Central memory CD4-positive, alpha-beta T cell (primary cell): ENCODE data around the gene POLE2.
"Not testable (repeated sequence)": the region's sequence is repeated elsewhere in the genome, so short reads cannot be mapped to it uniquely, and the experiment has no call there.

Experiments
- DNase-seq: peaks from one replicate; pipeline ENCODE4 v3.0.0; 2022

POLE2 gene

DNA sequence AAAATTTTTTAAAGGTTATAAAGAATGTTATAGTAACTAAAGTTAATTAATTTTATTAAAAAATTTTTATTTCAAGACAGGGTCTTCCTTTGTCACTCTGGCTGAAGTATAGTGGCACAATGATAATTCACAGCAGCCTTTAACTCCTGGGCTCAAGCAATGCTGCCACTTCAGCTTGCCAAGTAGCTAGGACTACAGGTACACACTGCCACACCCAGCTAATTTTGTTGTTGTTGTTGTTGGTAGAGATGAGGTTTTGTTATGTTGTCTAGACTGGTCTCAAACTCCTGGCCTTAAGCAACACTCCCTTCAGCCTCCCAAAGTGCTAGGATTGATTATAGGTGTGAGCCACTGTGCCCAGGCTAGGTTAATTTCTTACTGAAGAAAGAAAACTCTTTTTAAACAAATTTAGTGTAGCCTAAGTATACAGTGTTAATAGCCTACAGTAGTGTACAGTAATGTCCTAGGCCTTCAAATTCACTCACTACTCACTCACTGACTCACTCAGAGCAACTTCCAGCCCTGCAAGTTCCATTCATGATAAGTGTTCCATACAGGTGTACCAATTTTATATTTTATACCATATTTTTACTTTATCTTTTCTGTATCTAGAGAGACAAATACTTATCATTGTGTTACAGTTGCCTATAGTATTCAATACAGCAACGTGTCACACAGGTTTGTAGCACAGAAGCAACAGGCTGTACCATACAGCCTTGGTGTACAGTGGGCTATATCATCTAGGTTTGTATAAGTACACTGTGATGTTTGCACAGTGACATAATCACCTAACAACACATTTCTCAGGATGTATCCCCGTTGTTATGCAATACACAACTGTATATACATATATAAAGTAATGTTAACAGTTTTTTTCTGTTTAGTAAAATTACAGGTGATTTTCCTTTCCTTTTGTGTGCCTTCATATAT is 28.2 kb downstream of the POLE2 start:
- no peak for DNase-seq

DNA sequence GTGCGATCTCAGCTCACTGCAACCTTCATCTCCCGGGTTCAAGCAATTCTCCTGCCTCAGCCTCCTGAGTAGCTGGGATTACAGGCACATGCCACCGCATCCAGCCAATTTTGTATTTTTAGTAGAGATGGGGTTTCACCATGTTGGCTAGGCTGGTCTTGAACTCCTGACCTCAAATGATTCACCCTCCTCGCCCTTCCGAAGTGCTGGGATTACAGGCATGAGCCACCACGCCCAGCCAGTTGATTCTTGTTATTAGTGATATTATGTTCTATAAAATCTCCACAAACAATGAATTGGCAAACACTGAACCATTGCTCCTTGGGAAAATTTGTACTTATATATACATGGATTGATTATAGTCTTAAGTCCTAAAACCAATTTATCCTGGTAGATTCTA is 30.5 kb downstream of the POLE2 start:
- not testable (repeated sequence) for DNase-seq

DNA sequence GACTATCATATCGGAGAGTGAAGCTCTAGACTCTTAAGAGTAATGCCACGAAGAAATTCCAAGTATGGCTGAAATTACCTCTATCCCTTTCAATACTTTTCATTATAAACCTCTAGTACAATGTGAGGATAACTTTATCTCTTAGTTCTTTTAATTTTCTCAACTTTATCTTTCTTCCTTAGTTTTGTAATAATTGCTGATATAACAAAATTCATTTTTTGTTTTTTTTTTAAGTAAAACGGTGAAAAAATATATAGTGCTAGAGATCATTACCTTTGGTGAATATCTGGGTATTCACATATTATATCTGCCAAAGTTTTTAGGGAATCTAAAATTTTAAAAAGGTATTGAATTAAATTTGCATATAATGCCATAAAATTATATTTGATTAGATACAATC is 33.5 kb downstream of the POLE2 start:
- DNase-seq, result no peak

DNA sequence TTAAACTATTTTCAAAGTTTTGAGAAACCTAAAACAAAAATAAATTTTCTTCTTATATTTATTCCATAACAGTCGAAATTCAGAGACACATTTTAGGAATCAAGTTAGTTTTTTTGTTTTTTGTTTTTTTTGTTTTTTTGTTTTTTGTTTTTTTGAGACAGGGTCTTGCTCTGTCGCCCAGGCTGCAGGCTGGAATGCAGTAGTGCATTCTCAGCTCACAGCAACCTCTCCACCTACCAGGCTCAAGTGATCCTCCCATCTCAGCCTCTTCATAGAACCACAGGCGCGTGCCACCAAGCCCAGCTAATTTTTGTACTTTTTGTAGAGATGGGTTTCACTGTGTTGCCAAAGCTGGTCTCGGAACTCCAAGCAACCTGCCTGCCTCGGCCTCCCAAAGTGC is 34.5 kb downstream of the POLE2 start:
- DNase-seq, result no peak

DNA sequence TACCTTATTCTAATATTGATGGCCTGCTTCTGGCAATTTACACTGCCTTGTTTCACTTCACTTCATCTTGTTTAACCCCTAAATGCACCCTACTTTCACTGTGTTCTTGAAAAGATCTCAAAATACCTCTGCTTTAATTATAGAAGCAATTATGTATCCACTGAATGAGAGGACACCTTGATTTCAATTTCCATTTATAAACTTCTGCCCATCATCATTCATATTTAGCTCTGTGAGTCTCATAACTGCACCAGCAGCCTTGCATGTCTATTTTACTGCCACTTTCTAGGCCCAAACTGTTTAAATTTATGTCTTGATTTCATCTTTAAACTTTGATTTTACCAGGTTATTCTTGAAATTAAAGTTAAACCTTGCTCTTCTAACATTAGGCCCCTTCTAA is 45.9 kb downstream of the POLE2 start:
- DNase-seq, result no peak

DNA sequence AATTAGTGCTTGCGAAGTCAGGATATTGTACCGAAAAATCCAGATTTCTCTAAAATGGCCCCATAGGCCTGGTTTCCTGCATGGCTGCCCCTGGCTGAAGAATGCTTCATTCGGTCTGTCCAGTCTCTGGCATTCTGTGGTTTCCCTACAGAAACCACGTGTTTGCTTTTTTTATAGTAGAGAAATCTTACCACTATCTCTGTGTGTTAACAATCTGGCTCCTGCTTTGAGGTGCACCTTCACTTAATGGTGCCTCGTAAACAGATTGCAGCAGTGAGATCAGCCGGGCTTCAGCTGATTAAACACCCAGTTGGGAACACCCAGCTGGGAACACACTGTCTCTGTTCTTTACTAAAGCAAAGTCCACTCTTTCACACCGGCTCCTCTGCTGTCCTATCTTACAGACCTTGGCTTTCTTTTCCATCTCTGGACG is 46.3 kb downstream of the POLE2 start:
- no peak for DNase-seq

DNA sequence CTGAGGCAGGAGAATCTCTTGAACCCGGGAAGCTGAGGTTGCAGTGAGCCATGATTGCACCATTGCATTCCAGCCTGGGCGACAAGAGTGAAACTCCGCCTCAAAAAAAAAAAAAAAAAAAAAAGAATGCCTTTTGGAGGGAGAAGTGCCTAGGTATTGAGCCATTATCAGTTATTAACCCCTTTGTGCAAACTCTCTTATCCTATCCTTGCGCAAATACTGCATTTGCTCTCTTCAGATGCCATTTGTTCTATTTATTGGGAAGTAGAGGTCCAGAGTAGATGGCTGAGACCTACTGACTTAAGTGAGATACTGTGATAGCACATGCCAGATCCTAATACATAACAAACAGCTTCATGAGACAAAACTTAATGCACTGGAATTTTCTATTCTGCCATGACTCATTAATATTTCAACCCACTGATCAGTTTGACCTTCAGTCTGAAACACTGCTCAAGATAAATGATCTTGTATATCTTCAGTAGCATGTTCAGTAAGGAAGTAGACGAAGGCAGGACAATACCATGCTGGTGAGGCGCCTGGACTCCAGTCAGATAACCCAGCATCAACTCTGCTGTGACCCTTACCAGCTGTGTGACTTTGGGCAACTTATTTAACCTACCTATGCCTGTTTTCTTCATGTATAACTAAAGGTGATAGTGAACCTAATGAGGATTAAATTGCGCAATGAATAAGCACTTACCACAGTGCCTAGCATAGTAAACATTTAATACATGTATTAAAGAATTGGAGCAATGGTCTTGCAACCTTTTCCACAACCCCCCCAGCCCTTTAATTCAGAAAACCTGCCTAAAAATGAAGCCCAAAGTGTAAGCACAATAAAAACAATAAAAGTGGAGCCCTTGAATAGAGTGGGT is 47.2 kb downstream of the POLE2 start:
- DNase-seq, result no peak

DNA sequence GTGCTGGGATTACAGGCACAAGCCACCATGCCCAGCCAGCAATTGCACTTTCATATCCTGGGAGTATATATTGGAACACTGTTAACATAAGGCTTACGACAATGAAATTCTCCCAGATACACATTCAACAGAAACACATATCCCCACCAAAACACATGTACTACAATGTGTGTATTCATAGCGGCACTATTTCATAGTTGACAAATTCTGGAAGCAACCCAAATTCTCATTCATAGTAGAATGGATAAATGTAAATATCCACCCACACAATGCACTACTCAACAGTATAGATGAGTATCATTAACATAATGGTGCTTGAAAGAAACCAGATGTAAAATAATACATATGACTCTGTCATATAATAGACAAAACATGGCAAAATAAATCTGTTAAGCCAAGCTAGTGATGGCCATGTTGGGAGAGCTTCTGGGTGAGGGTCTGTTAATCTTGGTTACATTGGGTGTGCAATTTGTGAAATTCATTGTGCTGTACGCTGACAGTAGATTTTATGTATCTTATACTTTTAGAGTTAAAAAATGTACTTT is 50.4 kb downstream of the POLE2 start:
- no peak for DNase-seq

DNA sequence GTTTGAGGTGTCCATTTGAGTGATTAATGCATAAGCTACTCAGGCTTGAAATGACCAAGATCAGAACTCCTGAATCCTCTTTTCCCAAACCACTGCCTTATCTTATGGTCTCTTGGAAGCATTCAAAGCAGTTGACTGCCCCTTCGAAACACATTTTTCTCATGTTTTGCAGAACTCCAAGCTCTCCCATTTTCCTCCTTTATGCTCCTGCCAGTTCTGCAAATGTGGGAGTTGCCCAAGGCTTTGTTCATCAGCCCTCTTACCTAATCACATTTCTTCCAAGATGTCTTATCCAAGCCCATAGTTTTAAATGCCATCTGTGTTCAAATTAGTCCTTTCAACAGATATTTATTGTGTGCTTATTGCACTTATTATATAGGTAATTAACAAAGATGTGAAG is 51.1 kb downstream of the POLE2 start:
- no peak for DNase-seq

DNA sequence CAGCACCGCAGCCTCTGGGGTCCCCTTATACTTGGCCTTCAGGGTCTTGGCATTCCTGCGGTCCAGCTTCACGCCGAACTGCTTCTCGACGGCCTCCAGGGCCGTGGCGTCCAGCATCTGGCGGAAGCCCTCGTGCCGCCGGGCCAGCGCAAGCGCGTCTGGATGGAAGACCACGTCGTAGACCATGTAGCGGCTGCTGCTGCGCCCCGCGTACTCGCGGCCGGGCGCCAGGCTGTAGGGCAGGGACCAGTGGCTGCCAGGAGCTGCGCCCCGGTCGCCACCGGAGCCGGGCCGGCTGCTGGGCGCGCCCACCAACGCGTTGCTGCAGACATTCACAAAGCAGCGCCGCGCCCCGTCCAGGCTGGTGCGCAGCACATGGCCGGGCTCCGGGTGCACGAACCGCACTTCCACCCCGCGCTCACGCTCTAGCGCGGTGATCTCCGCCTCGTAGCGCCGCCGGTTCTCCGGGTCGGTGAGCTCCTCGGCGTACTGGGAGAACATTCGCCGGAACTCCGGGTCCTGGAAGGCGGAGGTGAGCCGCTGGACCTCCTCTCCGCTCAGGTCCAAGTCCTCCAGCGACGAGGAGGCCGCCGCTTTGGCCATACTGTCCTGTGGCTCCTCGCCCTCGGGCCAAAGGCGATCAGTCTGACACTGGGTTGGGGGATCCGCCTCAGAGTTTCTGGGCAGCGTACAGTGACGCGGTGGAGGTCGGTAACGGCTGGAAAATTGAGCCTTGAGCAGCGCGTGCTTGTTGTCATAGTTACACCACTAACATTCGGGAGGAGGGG is 53.3 kb downstream of the POLE2 start, which contains the start of gene DNAAF2:
TSS of gene DNAAF2 (minus strand) at position 698 of the 788 bp plus-strand sequence. CDS start at position 603, 95 bp downstream.
- peak; percentile 81 for DNase-seq

DNA sequence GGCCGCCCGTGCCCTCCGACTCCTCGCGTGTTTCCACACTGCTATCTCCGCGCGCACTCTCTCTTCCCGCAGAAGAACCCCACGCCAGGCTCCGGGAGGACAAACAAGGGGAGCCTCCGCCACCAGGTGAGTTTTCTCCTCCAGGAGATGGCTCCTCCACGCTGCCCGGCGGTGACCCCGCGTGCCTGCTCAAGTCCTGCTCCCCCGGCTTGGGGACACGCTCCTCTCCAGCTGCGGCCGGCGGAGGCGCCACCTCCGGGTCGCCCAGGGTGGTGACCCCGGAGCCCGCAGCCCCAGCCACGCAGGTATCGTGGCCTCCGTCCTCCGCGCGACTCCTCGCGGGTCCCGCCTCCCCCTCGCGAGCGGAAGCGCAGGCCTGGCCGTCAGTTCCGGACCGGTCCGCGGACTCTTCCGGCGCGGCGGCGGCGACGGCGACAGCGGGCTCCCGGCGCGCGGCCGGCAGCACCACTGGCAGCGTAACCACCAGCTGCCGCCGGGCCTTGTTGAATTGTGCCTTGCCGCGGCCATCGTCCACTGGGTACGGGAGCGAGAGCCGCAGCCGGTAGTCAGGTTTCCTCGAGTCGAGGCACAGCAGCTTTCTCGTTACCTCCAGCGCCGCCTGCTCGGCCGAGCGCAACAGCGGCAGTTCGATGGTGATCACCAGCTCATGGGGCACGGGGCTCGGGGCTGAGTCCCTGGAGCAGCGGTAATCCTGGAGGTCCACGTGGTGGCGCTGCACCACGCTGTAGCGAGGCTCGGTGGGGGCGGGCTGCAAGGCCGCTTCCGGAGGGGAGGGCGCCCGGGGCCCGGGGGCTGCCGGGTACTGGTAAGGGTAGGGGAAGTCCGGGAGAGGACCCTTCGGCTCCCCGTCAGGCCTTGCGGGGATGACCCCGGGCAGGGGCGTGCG is 54.1 kb downstream of the POLE2 start:
- DNase-seq, result peak; percentile 94

DNA sequence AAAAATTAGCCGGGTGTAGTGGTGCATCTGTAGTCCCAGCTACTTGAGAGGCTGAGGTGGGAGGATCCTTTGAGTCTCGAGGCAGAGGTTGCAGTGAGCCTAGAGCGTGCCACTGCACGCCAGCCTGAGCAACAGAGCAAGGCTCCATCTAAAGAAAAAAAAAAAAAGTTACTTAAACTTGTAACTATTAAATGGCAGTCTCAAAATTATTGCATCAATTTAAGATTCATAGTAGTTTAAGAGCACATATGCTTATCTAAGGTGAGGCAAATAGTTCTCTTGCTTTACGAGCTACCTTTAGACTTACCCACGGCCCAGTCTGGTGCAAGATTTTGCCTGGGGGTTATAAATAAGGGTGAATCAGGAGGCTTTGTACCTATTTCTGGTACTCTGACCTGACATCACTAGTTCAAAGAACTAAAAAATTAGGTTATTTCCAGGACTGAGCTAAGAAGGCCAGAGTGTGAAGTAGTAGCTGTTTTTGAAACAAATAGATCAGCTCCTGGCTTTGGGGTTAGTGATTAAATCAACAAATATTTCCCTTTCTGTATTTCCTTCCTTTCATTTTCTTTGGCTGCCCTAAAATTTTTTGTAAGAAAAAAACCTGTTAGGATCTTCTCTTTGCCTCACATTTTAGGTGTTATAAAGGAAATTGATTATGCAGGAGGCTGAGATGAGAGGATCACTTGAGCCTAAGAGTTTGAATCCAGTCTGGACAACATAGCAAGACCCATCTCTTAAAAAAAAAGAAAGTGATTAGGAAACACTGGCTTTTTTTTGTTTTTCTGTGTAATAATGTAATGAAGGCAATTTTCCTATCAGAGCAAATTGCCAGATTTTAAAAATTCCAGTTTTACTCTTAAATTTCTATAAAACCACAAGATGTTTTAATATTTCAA is 63.8 kb downstream of the POLE2 start:
- peak; percentile 37 for DNase-seq

DNA sequence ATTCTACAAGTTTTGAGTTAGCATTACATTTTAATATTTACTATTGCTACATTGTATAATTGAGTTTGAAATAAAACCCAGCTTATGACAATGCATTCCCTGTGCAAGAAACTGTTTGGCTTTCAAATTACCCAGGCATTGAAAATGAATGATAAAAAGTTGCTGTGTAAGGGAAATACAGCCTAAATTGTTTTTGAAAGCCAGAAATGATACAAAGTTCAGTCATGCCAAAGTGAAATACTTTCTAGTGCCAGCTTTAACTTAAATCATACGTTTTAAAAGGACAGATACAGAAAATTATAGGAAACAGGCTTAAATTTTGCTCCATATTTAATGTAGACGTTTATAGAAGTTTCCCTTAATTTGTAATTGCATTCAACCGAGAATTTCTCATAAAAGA is 64.6 kb downstream of the POLE2 start:
- no peak for DNase-seq

DNA sequence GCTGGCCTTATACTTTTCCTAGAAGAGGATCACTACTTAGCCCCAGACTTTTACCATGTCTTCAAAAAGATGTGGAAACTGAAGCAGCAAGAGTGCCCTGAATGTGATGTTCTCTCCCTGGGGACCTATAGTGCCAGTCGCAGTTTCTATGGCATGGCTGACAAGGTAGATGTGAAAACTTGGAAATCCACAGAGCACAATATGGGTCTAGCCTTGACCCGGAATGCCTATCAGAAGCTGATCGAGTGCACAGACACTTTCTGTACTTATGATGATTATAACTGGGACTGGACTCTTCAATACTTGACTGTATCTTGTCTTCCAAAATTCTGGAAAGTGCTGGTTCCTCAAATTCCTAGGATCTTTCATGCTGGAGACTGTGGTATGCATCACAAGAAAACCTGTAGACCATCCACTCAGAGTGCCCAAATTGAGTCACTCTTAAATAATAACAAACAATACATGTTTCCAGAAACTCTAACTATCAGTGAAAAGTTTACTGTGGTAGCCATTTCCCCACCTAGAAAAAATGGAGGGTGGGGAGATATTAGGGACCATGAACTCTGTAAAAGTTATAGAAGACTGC is 65.9 kb downstream of the POLE2 start:
- no peak for DNase-seq

DNA sequence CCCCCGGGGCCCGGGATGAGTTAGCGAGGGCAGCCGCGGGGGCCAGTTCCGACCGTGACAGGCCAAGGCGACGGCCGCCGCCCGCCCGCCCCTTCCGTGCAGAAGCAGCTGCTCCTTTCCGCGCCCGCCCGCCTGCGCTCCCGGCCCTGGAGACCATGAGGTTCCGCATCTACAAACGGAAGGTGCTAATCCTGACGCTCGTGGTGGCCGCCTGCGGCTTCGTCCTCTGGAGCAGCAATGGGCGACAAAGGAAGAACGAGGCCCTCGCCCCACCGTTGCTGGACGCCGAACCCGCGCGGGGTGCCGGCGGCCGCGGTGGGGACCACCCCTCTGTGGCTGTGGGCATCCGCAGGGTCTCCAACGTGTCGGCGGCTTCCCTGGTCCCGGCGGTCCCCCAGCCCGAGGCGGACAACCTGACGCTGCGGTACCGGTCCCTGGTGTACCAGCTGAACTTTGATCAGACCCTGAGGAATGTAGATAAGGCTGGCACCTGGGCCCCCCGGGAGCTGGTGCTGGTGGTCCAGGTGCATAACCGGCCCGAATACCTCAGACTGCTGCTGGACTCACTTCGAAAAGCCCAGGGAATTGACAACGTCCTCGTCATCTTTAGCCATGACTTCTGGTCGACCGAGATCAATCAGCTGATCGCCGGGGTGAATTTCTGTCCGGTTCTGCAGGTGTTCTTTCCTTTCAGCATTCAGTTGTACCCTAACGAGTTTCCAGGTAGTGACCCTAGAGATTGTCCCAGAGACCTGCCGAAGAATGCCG is 66.7 kb downstream of the POLE2 start:
- no peak for DNase-seq

DNA sequence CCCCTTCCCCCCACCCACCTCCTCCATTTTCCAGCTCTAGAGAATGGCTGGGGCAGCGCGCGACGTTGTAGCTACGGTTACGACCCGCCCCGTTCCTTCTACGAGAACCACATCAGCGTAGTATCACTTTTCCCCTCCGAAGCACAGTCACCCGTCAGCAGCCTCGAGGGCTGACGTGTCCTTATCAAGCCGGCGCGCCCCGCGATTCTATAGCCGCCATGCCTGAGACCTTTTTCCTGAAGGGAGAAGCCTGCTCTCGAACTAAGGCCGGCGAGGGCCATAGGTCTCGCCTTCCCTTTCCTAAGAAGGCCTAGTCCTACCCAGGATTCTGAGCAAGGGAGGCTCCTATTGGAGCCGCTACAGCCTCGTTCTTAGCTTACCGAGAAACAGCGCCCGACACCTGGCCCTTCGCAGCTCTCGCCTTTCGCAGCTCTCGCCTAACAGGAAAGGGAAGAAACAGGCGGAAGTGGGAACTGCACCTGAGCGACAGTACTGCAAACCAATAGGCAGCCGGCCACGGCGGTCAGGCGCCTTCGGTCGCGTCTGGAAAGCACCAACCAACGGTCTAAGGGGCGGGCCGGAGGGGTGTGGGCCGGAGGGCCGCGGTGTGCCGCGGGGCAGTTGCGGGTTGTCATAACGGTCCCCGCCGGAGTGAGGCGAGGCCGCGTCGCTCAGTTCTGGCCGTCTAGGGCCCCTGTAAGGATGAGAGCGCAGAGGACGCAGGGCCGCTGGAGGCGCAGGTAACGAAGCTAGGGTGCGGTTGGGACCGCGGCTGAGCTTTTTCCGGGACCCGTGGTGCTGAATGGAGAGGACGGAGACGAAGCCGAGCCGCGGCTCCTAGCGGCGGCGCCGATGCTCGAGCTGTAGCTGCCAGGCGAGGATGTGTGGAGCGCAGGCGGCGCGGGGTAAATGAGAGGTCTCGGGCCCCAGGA is 67.6 kb downstream of the POLE2 start, which contains the start of the genes MGAT2 and RPL36AL:
TSS of gene MGAT2 (plus strand) at position 618 of the 932 bp plus-strand sequence. CDS start 470 bp downstream, outside the sequence.
TSS of gene RPL36AL (minus strand) at position 445 of the 932 bp plus-strand sequence. CDS start 1,522 bp downstream, outside the sequence.
- peak; percentile 96 for DNase-seq

DNA sequence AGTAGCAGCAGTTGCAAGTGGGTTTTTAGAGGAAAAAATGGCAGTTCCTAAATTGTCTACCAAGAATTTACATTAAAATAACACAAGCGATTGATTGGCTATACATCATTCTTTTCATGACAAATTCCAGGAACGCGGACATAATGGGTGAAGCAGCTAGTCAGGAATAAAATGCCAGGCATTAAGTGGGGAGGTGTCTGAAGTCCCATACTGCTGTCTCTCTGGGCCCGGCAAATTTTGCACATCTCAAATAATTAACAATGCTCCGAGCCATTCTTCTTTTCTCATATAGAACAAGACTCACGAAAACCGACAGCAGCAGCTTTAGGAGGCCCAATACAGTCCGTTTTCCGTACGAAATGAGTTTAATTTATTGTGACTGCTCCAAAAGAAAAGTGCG is 68.3 kb downstream of the POLE2 start:
- no peak for DNase-seq
